Neural cell (in vitro differentiated cells): Measurements from ENCODE around the gene LDLRAD4. TPM values are rescaled to one million over a fixed set of nuclear protein-coding genes. Genes with fewer than 3 reads are reported as not detected.

Experiments used
- H2AFZ ChIP-seq: fragments of 200-600, 300-800 bp; sonication (generic), shearing (Covaris generic); 2 replicates; pipeline ENCODE4 v1.6.0; 2014; ENCODE audit warnings: low read depth, mild to moderate bottlenecking, antibody characterized with exemption, low read length, moderate library complexity
- H3F3A ChIP-seq: fragments of 200-600 bp; shearing (Covaris generic); 2 replicates; pipeline ENCODE4 v1.6.1; 2016; ENCODE audit warnings: mild to moderate bottlenecking, moderate library complexity, mixed read lengths, antibody characterized with exemption, low read length; ENCODE audit not compliant: insufficient read depth, poor library complexity, severe bottlenecking
- H3K27ac ChIP-seq: fragments of 200-600, 300-800 bp; sonication (generic), shearing (Covaris generic); 2 replicates; pipeline ENCODE4 v1.5.1; 2014; ENCODE audit warnings: mild to moderate bottlenecking, low read length, moderate library complexity
- H3K27me3 ChIP-seq: fragments of 300-800, 200-600 bp; sonication (generic), shearing (Covaris generic); 2 replicates; pipeline ENCODE4 v1.6.0; 2014; ENCODE audit warnings: mild to moderate bottlenecking, low read depth, low read length, moderate library complexity; ENCODE audit not compliant: insufficient read depth
- H3K36me3 ChIP-seq: fragments of 300-800, 200-600 bp; sonication (generic), shearing (Covaris generic); 2 replicates; pipeline ENCODE4 v1.5.1; 2014; ENCODE audit warnings: mild to moderate bottlenecking, antibody characterized with exemption, low read length, moderate library complexity; ENCODE audit not compliant: insufficient read depth
- H3K4me2 ChIP-seq: fragments of 300-800, 200-600 bp; sonication (generic), shearing (Covaris generic); 2 replicates; pipeline ENCODE4 v1.6.0; 2014; ENCODE audit warnings: mild to moderate bottlenecking, low read length
- H3K4me3 ChIP-seq: fragments of 300-800, 200-600 bp; sonication (generic), shearing (Covaris generic); 2 replicates; pipeline ENCODE4 v1.5.1; 2014; ENCODE audit warnings: mild to moderate bottlenecking, low read length, moderate library complexity
- H3K79me2 ChIP-seq: fragments of 200-600 bp; shearing (Covaris generic); replicated peaks from 2 replicates; pipeline ENCODE4 v1.6.0; 2014; ENCODE audit warnings: mild to moderate bottlenecking, low read length, moderate library complexity; ENCODE audit not compliant: insufficient read depth
- H3K9ac ChIP-seq: fragments of 300-800, 200-600 bp; sonication (generic), shearing (Covaris generic); 2 replicates; pipeline ENCODE4 v1.6.1; 2016; ENCODE audit warnings: mild to moderate bottlenecking, low read length, mixed read lengths
- H3K9me2 ChIP-seq: fragments of 200-600 bp; shearing (Covaris generic); 2 replicates; pipeline ENCODE4 v1.6.1; 2016; ENCODE audit warnings: mild to moderate bottlenecking, low read length, mixed read lengths; ENCODE audit not compliant: insufficient read depth
- H3K9me3 ChIP-seq: fragments of 200-600, 300-800 bp; sonication (generic), shearing (Covaris generic); 2 replicates; pipeline ENCODE4 v1.6.1; 2016; ENCODE audit warnings: mild to moderate bottlenecking, mixed run types, low read length, moderate library complexity, mixed read lengths
- H4K20me1 ChIP-seq: fragments of 200-600 bp; shearing (Covaris generic); 2 replicates; pipeline ENCODE4 v1.6.1; 2016; ENCODE audit warnings: mild to moderate bottlenecking, mixed run types; ENCODE audit not compliant: insufficient read depth
- EP300 ChIP-seq: fragments of 450-650 bp; conservative IDR thresholded peaks from 2 replicates; pipeline ENCODE4 v1.6.1; 2014; ENCODE audit warnings: antibody characterized with exemption, mild to moderate bottlenecking, moderate library complexity; ENCODE audit not compliant: poor library complexity, severe bottlenecking
- EZH2 ChIP-seq: fragments of 200-600, 300-800 bp; shearing (Covaris generic), sonication (generic); IDR thresholded peaks from 2 replicates; pipeline ENCODE4 v1.6.1; 2014; ENCODE audit warnings: antibody characterized with exemption, low read length, borderline replicate concordance, mild to moderate bottlenecking; ENCODE audit not compliant: insufficient read depth, poor library complexity, severe bottlenecking
- MXI1 ChIP-seq: fragments of 450-650 bp; conservative IDR thresholded peaks from 2 replicates; pipeline ENCODE4 v1.6.1; 2014; ENCODE audit warnings: antibody characterized with exemption, mild to moderate bottlenecking; ENCODE audit not compliant: poor library complexity, severe bottlenecking
- POLR2AphosphoS5 ChIP-seq: IDR thresholded peaks from 2 replicates; pipeline ENCODE4 v1.6.1; 2012
- RAD21 ChIP-seq: fragments of 450-650 bp; conservative IDR thresholded peaks from 2 replicates; pipeline ENCODE4 v1.6.1; 2014; ENCODE audit warnings: antibody characterized with exemption, mild to moderate bottlenecking, moderate library complexity
- SMC3 ChIP-seq: fragments of 450-650 bp; conservative IDR thresholded peaks from 2 replicates; pipeline ENCODE4 v1.6.1; 2014; ENCODE audit warnings: antibody characterized with exemption, mild to moderate bottlenecking, moderate library complexity; ENCODE audit not compliant: poor library complexity
- TAF1 ChIP-seq: IDR thresholded peaks from 2 replicates; pipeline ENCODE4 v1.6.1; 2012; ENCODE audit warnings: low read depth
- polyA plus RNA-seq: library from polyadenylated mRNA; depleted of rRNA; stranded (reverse); fragments of >200 nt; gene quantifications from 2 replicates; pipeline ENCODE4 v1.2.3, GENCODE V29; 2014
- TF ChIP-seq, protein P1 (sequence below): IDR thresholded peaks from 2 replicates; pipeline ENCODE4 v1.6.1; 2012; ENCODE audit warnings: borderline replicate concordance
- TF ChIP-seq, protein P2 (sequence below): fragments of 450-650 bp; IDR thresholded peaks from 2 replicates; pipeline ENCODE4 v1.5.1; 2014; ENCODE audit warnings: antibody characterized with exemption, mild to moderate bottlenecking, moderate library complexity; ENCODE audit not compliant: poor library complexity, severe bottlenecking

Gene LDLRAD4
- polyA plus RNA-seq, 1 donor from 2014 or later = 3.7 TPM

DNA sequence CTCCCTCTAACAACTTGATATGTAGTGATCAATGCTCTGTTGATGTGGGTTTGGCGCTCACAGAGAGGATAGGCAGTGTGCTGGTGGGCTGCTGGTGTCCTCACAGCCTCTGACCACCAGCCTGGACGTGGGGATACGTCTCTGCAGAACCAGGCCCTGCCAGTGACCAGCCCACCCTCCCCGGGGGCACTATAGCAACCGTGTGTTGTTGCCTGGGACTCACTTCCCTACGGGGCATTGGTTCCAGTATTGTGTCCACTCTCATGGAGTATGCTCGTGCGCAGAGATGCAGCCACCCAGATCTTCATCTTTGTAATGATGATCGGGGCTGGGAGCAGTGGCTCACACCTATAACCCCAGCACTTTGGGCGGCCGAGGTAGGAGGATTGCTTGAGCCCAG, 180.1 kb downstream of the LDLRAD4 start:
- Histone ChIP-seq H3F3A (no peaks in the 10 kb centered on the region), H3K4me3 (no peak overlapping the region), H3K9ac (no peak overlapping the region), H3K4me2 (no peak overlapping the region), H3K9me2 (no peaks in the 10 kb centered on the region), H4K20me1 (no peaks in the 10 kb centered on the region), H3K27ac (no peak overlapping the region), H3K27me3 (no peaks in the 10 kb centered on the region), H3K9me3 (no peaks in the 10 kb centered on the region), H3K36me3 (no peaks in the 10 kb centered on the region), H2AFZ (no peak overlapping the region), H3K79me2 (no peaks in the 10 kb centered on the region)
- TF ChIP-seq, protein P1, sequence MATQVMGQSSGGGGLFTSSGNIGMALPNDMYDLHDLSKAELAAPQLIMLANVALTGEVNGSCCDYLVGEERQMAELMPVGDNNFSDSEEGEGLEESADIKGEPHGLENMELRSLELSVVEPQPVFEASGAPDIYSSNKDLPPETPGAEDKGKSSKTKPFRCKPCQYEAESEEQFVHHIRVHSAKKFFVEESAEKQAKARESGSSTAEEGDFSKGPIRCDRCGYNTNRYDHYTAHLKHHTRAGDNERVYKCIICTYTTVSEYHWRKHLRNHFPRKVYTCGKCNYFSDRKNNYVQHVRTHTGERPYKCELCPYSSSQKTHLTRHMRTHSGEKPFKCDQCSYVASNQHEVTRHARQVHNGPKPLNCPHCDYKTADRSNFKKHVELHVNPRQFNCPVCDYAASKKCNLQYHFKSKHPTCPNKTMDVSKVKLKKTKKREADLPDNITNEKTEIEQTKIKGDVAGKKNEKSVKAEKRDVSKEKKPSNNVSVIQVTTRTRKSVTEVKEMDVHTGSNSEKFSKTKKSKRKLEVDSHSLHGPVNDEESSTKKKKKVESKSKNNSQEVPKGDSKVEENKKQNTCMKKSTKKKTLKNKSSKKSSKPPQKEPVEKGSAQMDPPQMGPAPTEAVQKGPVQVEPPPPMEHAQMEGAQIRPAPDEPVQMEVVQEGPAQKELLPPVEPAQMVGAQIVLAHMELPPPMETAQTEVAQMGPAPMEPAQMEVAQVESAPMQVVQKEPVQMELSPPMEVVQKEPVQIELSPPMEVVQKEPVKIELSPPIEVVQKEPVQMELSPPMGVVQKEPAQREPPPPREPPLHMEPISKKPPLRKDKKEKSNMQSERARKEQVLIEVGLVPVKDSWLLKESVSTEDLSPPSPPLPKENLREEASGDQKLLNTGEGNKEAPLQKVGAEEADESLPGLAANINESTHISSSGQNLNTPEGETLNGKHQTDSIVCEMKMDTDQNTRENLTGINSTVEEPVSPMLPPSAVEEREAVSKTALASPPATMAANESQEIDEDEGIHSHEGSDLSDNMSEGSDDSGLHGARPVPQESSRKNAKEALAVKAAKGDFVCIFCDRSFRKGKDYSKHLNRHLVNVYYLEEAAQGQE = no peak
- TF ChIP-seq TAF1 = no peak
- no peak for TF ChIP-seq EZH2
- TF ChIP-seq POLR2AphosphoS5 = no peak
- no peak for TF ChIP-seq EP300
- TF ChIP-seq, protein P2, sequence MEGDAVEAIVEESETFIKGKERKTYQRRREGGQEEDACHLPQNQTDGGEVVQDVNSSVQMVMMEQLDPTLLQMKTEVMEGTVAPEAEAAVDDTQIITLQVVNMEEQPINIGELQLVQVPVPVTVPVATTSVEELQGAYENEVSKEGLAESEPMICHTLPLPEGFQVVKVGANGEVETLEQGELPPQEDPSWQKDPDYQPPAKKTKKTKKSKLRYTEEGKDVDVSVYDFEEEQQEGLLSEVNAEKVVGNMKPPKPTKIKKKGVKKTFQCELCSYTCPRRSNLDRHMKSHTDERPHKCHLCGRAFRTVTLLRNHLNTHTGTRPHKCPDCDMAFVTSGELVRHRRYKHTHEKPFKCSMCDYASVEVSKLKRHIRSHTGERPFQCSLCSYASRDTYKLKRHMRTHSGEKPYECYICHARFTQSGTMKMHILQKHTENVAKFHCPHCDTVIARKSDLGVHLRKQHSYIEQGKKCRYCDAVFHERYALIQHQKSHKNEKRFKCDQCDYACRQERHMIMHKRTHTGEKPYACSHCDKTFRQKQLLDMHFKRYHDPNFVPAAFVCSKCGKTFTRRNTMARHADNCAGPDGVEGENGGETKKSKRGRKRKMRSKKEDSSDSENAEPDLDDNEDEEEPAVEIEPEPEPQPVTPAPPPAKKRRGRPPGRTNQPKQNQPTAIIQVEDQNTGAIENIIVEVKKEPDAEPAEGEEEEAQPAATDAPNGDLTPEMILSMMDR = no peak
- TF ChIP-seq RAD21 = no peak
- no peak for TF ChIP-seq SMC3
- TF ChIP-seq MXI1 = no peak

DNA sequence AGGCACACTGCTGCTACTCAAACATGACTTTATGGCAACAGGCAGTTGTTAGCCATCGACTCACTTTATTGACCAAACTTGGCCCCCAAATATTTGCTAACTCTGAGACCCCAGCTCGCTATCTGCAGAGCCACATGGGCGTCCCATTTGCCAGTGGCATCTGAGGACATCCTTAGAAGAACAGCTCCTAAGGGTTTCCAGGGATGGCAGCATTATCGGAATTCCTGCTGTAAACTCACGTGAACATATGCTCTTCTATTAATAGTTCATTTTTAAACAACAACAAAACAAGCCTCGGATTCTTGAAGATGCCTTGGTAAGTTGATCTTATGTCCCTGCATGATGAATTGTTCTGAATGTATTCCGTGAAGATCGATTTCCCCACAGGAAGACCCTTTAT, 181.0 kb downstream of the LDLRAD4 start:
- Histone ChIP-seq H3K27me3 (no peaks in the 10 kb centered on the region), H3K36me3 (no peaks in the 10 kb centered on the region), H3F3A (no peaks in the 10 kb centered on the region), H3K27ac (no peak overlapping the region), H3K4me2 (no peak overlapping the region), H3K9me2 (no peaks in the 10 kb centered on the region), H3K9ac (no peak overlapping the region), H3K79me2 (no peaks in the 10 kb centered on the region), H4K20me1 (no peaks in the 10 kb centered on the region), H2AFZ (no peak overlapping the region), H3K4me3 (no peak overlapping the region), H3K9me3 (no peaks in the 10 kb centered on the region)
- TF ChIP-seq, protein P2 = no peak
- TF ChIP-seq EP300 = no peak
- TF ChIP-seq SMC3 = no peak
- TF ChIP-seq MXI1 = no peak
- TF ChIP-seq EZH2 = no peak
- TF ChIP-seq RAD21 = no peak
